GM21515 (cell line): ENCODE results near the gene GAMT.

Experiments
- ATAC-seq: cut with Tn5 transposase; IDR thresholded peaks from one replicate; pipeline ENCODE4 v1.9.1; 2021; ENCODE audit not compliant: unreplicated experiment

The GAMT gene

GRCh38 chr19:1366899-1367870 is 34.2 kb downstream of the GAMT start:
- ATAC-seq, result no peak

- ATAC-seq, result no peak
Measured at GRCh38 chr19:1366296-1366695, 35.0 kb downstream of the GAMT start.

- no peak for ATAC-seq
Measured at GRCh38 chr19:1365319-1366269, 35.7 kb downstream of the GAMT start.

GRCh38 chr19:1364070-1364704 is 37.2 kb downstream of the GAMT start:
- ATAC-seq, result no peak

GRCh38 chr19:1363599-1363998 is 37.7 kb downstream of the GAMT start:
- no peak for ATAC-seq

GRCh38 chr19:1362387-1363257 is 38.7 kb downstream of the GAMT start:
- ATAC-seq, result no peak

GRCh38 chr19:1361601-1362386 is 39.5 kb downstream of the GAMT start:
- no peak for ATAC-seq

GRCh38 chr19:1360818-1361461 is 40.4 kb downstream of the GAMT start:
- no peak for ATAC-seq

- no peak for ATAC-seq
Measured at GRCh38 chr19:1360126-1360817, 41.1 kb downstream of the GAMT start.

- ATAC-seq, result no peak
Measured at GRCh38 chr19:1357531-1358109, 43.7 kb downstream of the GAMT start.

GRCh38 chr19:1356508-1356865 is 44.9 kb downstream of the GAMT start:
- no peak for ATAC-seq

GRCh38 chr19:1355568-1356507 is 45.5 kb downstream of the GAMT start:
- ATAC-seq, result no peak

GRCh38 chr19:1354970-1355567 is 46.3 kb downstream of the GAMT start:
- no peak for ATAC-seq

- no peak for ATAC-seq
Measured at GRCh38 chr19:1353144-1353543, 48.2 kb downstream of the GAMT start.

GRCh38 chr19:1351381-1351851 is 49.9 kb downstream of the GAMT start:
- no peak for ATAC-seq

- no peak for ATAC-seq
Measured at GRCh38 chr19:1350867-1351266, 50.5 kb downstream of the GAMT start.
